CD4-positive, CD25-positive, alpha-beta regulatory T cell (primary cell): ENCODE data around the gene BAIAP2. TPM values are rescaled to one million over a fixed set of nuclear protein-coding genes. Genes with fewer than 3 reads are reported as not detected.

Experiments used
- ATAC-seq, 2 donors: fragments of 150-1000 bp; cut with Tn5 transposase; one replicate each; pipeline ENCODE4 v1.10.0; 2021; ENCODE audit warnings: low read depth in 2 of 2, moderate number of reproducible peaks in 2 of 2, moderate library complexity in 1 of 2
- DNase-seq, 3 donors: peaks; one replicate each; pipeline versions ENCODE4 v3.0.0 to v3.0.0-alpha.2; 2012 to 2022; ENCODE audit warnings: mixed read lengths in 1 of 3
- H3K27ac ChIP-seq: one replicate; pipeline ENCODE4 v1.7.0; 2013; ENCODE audit warnings: mild to moderate bottlenecking, low read length; ENCODE audit not compliant: insufficient read depth, poor library complexity, severe bottlenecking
- H3K27me3 ChIP-seq: one replicate; pipeline ENCODE4 v1.7.0; 2013; ENCODE audit warnings: low read length; ENCODE audit not compliant: control insufficient read depth, insufficient read depth
- H3K36me3 ChIP-seq: one replicate; pipeline ENCODE4 v1.7.0; 2013; ENCODE audit warnings: mild to moderate bottlenecking, low read length, moderate library complexity; ENCODE audit not compliant: control insufficient read depth, insufficient read depth
- H3K4me1 ChIP-seq: 2 replicates; pipeline ENCODE4 v1.7.0; 2013; ENCODE audit warnings: mild to moderate bottlenecking, low read length; ENCODE audit not compliant: insufficient read depth, control insufficient read depth, poor library complexity, severe bottlenecking
- H3K4me3 ChIP-seq: one replicate; pipeline ENCODE4 v1.7.0; 2013; ENCODE audit warnings: low read depth, mild to moderate bottlenecking, low read length, moderate library complexity
- H3K9me3 ChIP-seq, 2 experiments: 1 replicate in 1 of 2; 2 replicates in 1 of 2; pipeline ENCODE4 v1.7.0; 2013; ENCODE audit warnings: low read length in 2 of 2, mild to moderate bottlenecking in 1 of 2, moderate library complexity in 1 of 2; ENCODE audit not compliant: control insufficient read depth in 2 of 2
- H3K27ac Mint-ChIP-seq, 3 donors: one replicate each; pipeline ENCODE4 v1.8.0; 2020 to 2022; ENCODE audit warnings: mild to moderate bottlenecking in 3 of 3, mixed read lengths in 3 of 3, moderate library complexity in 2 of 3
- H3K27me3 Mint-ChIP-seq: one replicate; pipeline ENCODE4 v1.8.0; 2022; ENCODE audit warnings: mild to moderate bottlenecking, mixed read lengths
- H3K36me3 Mint-ChIP-seq: one replicate; pipeline ENCODE4 v1.8.0; 2020; ENCODE audit warnings: mixed read lengths
- H3K4me1 Mint-ChIP-seq, 4 donors: one replicate each; pipeline ENCODE4 v1.8.0; 2020 to 2022; ENCODE audit warnings: mixed read lengths in 4 of 4, mild to moderate bottlenecking in 1 of 4
- H3K4me3 Mint-ChIP-seq, 4 donors: one replicate each; pipeline ENCODE4 v1.8.0; 2020 to 2022; ENCODE audit warnings: mild to moderate bottlenecking in 4 of 4, mixed read lengths in 4 of 4, moderate library complexity in 3 of 4
- H3K9me3 Mint-ChIP-seq, 7 donors: one replicate each; pipeline ENCODE4 v1.8.0; 2020 to 2022; ENCODE audit warnings: mixed read lengths in 7 of 7, mild to moderate bottlenecking in 3 of 7, moderate library complexity in 2 of 7
- polyA plus RNA-seq, 4 donors: library from polyadenylated mRNA; unstranded; fragments of 300-500 nt; fragmentation: Illumina TruSeq; gene quantifications; one replicate each; pipeline ENCODE4 v1.2.3, GENCODE V29; 2021
- total RNA-seq: library from RNA; stranded (reverse); gene quantifications from one replicate; pipeline ENCODE4 v1.2.3, GENCODE V29; 2022

BAIAP2 gene
- total and polyA plus RNA-seq, 5 donors from 2014 or later, result 1.5 to 6.8 (median 1.7) TPM

- Histone ChIP-seq H3K27me3 (no peaks in the 10 kb centered on the region), H3K36me3 (no peaks in the 10 kb centered on the region), H3K9me3 (no peaks in the 10 kb centered on the region), H3K27ac (no peak overlapping the region), H3K4me1 (peaks cover 10% of the 10 kb centered on the region), H3K4me3 (no peak overlapping the region)
- Mint-ChIP-seq H3K4me1 (peaks cover 0 to 4% (median 0%) of the 10 kb centered on the region in 4 donors), H3K4me3 (peak overlapping the region in 1 of 4 donors; percentile 24), H3K36me3 (no peaks in the 10 kb centered on the region), H3K27ac (no peak overlapping the region), H3K9me3 (peaks cover 0 to 2% (median 0%) of the 10 kb centered on the region in 7 donors), H3K27me3 (peaks cover 24% of the 10 kb centered on the region)
- no peak for ATAC-seq
- no peak for DNase-seq
These were observed 128.9 kb downstream of the BAIAP2 start for GRCh38 chr17:81163703-81164370.

GRCh38 chr17:81164371-81165245, 129.7 kb downstream of the BAIAP2 start:
- no peaks in the 10 kb centered on the region for H3K36me3 Mint-ChIP-seq
- H3K4me3 Mint-ChIP-seq, result peak overlapping the region in 2 of 4 donors; percentile 36 to 67
- DNase-seq (no peak), ATAC-seq (no peak)
- H3K27me3 ChIP-seq, result no peaks in the 10 kb centered on the region
- no peak overlapping the region for H3K27ac Mint-ChIP-seq
- no peaks in the 10 kb centered on the region for H3K36me3 ChIP-seq
- H3K4me1 Mint-ChIP-seq, result peaks cover 0 to 4% (median 0%) of the 10 kb centered on the region in 4 donors
- H3K27me3 Mint-ChIP-seq, result peaks cover 24% of the 10 kb centered on the region
- H3K9me3 Mint-ChIP-seq, result peaks cover 0 to 2% (median 0%) of the 10 kb centered on the region in 7 donors
- no peak overlapping the region for H3K27ac ChIP-seq
- no peaks in the 10 kb centered on the region for H3K9me3 ChIP-seq
- H3K4me1 ChIP-seq, result peaks cover 10% of the 10 kb centered on the region
- H3K4me3 ChIP-seq, result no peak overlapping the region

GRCh38 chr17:81165246-81166032, 130.5 kb downstream of the BAIAP2 start, which contains the start of gene PVALEF:
PVALEF (plus strand) TSS chr17:81165507; CDS start chr17:81181227, 15,720 bp downstream.
- no peak for ATAC-seq
- H3K36me3 Mint-ChIP-seq, result no peaks in the 10 kb centered on the region
- no peaks in the 10 kb centered on the region for H3K36me3 ChIP-seq
- peaks cover 0 to 4% (median 0%) of the 10 kb centered on the region in 4 donors for H3K4me1 Mint-ChIP-seq
- peaks cover 24% of the 10 kb centered on the region for H3K27me3 Mint-ChIP-seq
- no peaks in the 10 kb centered on the region for H3K9me3 ChIP-seq
- H3K4me1 ChIP-seq, result peaks cover 5% of the 10 kb centered on the region
- no peak within 1 kb of the TSS for H3K4me3 ChIP-seq
- DNase-seq, result no peak
- peak within 1 kb of the TSS in 2 of 4 donors; percentile 36 to 67 for H3K4me3 Mint-ChIP-seq
- H3K27ac Mint-ChIP-seq, result no peak within 1 kb of the TSS
- peaks cover 0 to 2% (median 0%) of the 10 kb centered on the region in 7 donors for H3K9me3 Mint-ChIP-seq
- no peak within 1 kb of the TSS for H3K27ac ChIP-seq
- no peaks in the 10 kb centered on the region for H3K27me3 ChIP-seq

GRCh38 chr17:81166033-81166492, 131.1 kb downstream of the BAIAP2 start, which contains the start of gene AATK:
AATK (minus strand) TSS chr17:81166221; CDS start chr17:81165992, 229 bp downstream.
- no peaks in the 10 kb centered on the region for H3K9me3 ChIP-seq

More at GRCh38 chr17:81166033-81166492, 131.1 kb downstream of the BAIAP2 start, which contains the start of gene AATK:
- H3K36me3 Mint-ChIP-seq, result no peaks in the 10 kb centered on the region
- H3K4me3 Mint-ChIP-seq, result peak within 1 kb of the TSS in 1 of 4 donors; percentile 35
- peaks cover 0 to 4% (median 0%) of the 10 kb centered on the region in 4 donors for H3K4me1 Mint-ChIP-seq
- Histone ChIP-seq H3K4me1 (peaks cover 5% of the 10 kb centered on the region), H3K27ac (no peak within 1 kb of the TSS), H3K4me3 (no peak within 1 kb of the TSS), H3K36me3 (no peaks in the 10 kb centered on the region), H3K27me3 (no peaks in the 10 kb centered on the region)
- H3K27ac Mint-ChIP-seq, result no peak within 1 kb of the TSS
- H3K9me3 Mint-ChIP-seq, result peaks cover 0 to 2% (median 0%) of the 10 kb centered on the region in 7 donors
- peak in 1 of 2 donors; percentile 17 for ATAC-seq
- DNase-seq, result no peak
- H3K27me3 Mint-ChIP-seq, result peaks cover 22% of the 10 kb centered on the region

Other genes starting within 250 kb of the BAIAP2 start
- 25.5 TPM for gene CHMP6, start 43.3 kb upstream of the BAIAP2 start, total RNA-seq
- gene CHMP6, start 43.3 kb upstream of the BAIAP2 start, polyA plus RNA-seq, result 10 to 100 TPM; 37.6 to 43.5 (median 39.8) TPM
- not detected for gene PVALEF, start 130.4 kb downstream of the BAIAP2 start, total RNA-seq
- not detected for gene PVALEF, start 130.4 kb downstream of the BAIAP2 start, polyA plus RNA-seq
- gene AATK, start 131.1 kb downstream of the BAIAP2 start, total RNA-seq, result not detected
- gene AATK, start 131.1 kb downstream of the BAIAP2 start, polyA plus RNA-seq, result under 1 TPM in 3 of 4 donors, not detected in 1; 0.03 to 0.26 (median 0.16) TPM
- gene CEP131, start 187.8 kb downstream of the BAIAP2 start, total RNA-seq, result 9.9 TPM
- gene CEP131, start 187.8 kb downstream of the BAIAP2 start, polyA plus RNA-seq, result 1 to 10 TPM; 1.4 to 2.2 (median 2.0) TPM
- gene TEPSIN, start 203.9 kb downstream of the BAIAP2 start, total RNA-seq, result 113 TPM
- 1 to 10 TPM; 2.1 to 6.3 (median 5.7) TPM for gene TEPSIN, start 203.9 kb downstream of the BAIAP2 start, polyA plus RNA-seq
- 34.8 TPM for gene NDUFAF8, start 204.2 kb downstream of the BAIAP2 start, total RNA-seq
- 10 to 100 TPM; 56.9 to 83.2 (median 78.6) TPM for gene NDUFAF8, start 204.2 kb downstream of the BAIAP2 start, polyA plus RNA-seq